Activated T-cell treated with anti-CD3 and anti-CD28 coated beads for 4 hours (primary cell): ENCODE results near the gene TBCC.
"Not testable (repeated sequence)": the region's sequence is repeated elsewhere in the genome, so short reads cannot be mapped to it uniquely, and the experiment has no call there.

ENCODE experiments used
- DNase-seq: peaks from one replicate; pipeline ENCODE4 v3.0.0-alpha.2; 2020

TBCC gene, protein sequence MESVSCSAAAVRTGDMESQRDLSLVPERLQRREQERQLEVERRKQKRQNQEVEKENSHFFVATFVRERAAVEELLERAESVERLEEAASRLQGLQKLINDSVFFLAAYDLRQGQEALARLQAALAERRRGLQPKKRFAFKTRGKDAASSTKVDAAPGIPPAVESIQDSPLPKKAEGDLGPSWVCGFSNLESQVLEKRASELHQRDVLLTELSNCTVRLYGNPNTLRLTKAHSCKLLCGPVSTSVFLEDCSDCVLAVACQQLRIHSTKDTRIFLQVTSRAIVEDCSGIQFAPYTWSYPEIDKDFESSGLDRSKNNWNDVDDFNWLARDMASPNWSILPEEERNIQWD

DNA sequence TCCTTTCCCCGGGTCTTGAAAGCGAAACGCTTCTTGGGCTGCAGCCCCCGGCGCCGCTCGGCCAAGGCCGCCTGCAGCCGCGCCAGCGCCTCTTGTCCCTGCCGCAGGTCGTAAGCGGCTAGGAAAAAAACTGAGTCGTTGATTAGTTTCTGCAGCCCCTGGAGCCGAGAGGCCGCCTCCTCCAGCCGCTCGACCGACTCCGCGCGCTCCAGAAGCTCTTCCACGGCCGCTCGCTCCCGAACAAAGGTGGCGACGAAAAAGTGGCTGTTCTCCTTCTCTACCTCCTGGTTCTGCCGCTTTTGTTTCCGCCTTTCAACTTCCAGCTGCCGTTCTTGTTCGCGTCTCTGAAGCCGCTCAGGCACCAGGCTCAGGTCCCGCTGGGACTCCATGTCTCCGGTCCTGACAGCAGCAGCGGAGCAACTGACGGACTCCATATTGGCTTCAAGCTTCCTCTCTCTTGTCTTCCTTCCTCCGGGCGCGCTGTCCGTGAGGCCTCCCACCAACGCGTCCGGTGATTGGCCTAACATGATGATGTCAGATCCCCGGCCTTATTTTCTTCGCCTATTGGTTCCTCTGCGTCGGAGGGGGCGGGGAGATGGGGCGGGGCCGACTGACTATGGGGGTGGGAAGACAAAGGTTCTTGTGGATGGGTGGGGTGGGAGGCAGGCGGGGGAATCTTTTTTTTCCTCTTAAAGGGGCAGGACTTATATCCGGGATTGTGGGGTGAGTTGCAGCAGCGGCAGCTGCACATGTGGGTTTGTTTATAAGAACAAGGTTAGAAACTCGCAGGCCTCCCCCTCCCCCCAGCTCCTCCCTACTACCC, at the start of gene TBCC:
Gene TBCC (minus strand): TSS at position 464 of the 823 bp plus-strand sequence. CDS start 30 bp downstream, at position 434.
- DNase-seq, result peak; percentile 86

DNA sequence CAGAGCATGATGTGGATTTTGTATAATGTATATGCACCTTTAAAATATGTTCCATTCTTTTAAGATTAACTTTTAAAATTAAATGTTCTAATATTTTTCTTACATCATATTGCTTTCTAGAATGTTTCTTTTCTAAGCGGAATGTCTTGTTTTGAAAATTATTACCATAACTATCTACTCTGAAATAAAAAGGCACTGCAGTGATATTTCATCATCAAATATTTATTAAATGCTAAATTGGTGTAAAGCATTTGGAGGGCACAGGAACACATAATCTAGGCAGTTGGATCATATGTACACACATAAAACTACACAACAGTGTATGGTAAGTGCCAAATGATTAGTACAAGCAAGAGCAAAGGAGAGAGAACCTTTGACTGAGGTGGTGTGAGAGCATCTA, 49.7 kb upstream of the TBCC start:
- no peak for DNase-seq

DNA sequence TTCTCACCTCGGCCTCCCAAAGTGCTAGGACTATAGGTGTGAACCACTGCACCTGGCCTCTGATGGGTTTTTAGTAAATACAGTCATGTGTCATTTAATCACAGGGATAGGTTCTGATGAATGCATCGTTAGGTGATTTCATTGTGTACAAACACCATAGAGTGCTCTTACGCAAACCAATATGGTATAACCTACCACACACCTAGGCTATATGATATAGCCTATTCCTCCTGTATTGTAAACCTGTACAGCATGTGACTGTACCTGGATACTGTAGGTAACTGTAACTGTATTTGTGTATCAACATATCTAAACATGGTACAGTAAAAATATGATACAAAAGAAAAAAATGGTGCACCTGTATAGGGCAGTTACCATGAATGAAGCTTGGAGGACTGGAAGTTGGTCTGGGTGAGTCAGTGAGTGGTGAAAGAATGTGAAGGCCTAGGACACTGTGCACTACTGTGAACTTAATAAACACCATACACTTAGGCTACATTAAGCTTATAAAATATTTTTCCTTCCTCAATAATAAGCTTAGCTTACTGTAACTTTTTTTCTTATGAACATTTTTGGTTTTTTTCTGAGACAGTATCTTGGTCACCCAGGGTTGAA, 45.9 kb upstream of the TBCC start:
- DNase-seq, result no peak

DNA sequence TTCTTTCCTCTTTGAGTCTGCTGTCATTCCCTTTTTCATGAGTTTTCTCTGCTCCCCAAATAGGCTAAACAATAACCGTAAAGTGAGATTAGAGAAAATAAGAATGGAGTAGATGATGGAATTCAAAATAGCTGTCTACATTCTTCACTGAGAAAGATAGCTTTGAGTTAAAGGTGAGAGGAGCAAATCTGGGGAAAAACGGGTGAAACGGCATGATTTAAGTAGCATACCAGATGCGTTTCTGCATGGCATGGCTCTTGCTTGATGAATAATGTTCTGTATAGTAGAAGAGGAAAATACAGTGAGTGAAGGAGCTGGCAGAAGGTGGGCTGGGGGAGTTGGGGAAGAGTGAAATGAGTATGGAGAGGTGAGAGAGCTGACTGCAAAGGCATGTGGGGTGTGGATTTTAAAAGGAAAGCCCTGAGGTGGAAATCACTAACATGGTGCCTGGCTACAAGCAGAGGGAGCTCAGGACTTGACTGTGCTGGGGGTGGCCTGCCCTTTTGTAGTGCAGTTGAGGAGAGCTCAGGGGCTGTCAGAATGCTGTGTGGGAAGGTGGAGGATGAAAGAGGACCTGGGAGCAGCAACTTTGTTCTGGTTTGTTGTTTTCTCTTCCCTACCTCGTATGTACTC, 44.8 kb upstream of the TBCC start:
- no peak for DNase-seq

DNA sequence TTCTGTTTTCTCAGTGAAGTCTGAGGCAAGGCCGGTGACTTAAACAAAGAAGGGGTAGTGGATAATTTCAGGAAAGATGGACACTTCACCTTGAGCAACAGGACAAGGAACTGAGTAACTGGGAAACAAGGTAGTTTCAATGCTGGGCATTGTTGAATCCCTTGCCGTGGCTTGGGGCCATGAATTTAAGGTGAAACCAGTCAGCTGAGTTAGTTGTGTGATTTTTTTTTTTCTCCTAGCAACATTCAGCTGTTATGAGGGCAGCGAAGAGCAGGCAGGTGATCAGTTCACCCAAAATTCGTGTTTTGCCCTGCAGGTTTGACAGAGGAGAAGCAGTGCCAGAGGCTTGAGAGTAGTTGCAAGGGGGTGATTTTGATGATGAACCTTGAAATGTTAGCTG, 42.8 kb upstream of the TBCC start:
- DNase-seq, result no peak

DNA sequence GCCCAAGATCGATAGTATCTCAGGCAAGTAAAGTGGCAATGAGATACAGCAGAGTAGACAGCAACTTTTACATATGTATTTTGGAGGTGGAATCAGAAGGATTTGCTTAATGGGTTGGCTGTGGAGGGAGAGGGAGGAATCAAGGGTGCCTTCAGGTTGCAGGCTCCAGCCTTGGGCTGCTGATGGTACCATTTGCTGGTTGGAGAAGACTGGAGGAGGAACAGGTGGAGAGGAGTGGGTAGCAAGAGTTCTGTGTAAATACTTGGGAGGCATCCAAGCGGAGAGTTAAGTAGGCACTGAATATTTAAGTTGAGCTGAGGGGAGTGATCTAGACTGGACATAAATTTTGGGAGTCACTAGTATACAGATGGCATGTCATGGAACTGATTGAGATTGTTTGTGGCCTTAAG, 41.2 kb upstream of the TBCC start:
- DNase-seq, result no peak

DNA sequence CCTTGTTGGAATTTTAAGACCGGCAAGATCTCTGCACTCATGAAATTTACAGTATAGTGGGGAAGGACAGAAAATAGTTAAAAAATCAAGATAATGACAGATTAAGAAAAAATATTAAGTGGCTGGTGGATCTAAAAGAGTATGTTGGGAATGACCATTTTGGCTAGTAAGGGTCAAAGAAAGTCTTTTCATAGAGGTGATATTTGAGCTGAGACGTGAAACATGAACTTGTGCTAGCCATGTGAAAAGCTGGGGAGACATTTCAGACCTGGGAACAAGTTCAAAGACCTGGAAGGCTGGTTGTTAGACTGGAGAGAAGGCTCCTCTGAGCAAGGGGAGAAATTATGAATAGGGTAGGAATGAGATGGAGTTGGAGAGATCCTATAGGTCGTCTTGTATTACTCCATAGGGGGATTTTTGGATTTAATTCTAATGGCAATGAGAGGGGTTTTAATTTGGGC, 40.7 kb upstream of the TBCC start:
- no peak for DNase-seq

DNA sequence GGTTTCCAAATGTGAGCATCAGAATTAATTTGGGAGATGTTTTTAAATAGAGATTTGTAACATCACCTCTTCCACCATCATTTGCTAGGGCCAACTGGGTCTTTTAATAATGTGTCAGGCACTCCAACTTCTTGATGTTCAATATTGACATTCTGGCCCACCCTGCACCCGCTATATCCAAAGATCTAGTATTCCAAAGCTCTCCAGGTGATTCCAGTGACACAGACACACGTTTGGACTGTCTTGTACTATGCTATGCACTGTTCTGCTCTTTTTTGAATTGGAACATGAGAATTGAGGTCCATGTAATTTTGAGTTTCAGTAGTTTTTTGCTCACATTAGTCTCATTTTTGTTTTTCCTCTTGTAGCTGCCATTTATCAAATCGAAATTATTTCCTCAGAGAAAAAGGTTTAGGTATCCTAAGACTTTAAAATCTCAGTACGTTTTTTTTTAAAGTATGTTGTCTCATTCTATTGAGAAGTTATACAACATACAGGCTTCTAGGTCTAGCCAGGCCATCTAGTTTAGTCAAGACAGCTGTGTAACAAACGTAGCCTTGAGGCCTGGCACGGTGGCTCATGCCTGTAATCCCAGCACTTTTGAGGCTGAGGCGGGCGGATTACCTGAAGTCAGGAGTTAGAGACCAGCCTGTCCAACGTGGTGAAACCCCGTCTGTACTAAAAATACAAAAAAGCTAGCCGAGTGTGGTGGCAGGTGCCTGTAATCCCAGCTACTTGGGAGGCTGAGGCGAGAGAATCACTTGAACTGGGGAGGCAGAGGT, 39.0 kb upstream of the TBCC start:
- no peak for DNase-seq

DNA sequence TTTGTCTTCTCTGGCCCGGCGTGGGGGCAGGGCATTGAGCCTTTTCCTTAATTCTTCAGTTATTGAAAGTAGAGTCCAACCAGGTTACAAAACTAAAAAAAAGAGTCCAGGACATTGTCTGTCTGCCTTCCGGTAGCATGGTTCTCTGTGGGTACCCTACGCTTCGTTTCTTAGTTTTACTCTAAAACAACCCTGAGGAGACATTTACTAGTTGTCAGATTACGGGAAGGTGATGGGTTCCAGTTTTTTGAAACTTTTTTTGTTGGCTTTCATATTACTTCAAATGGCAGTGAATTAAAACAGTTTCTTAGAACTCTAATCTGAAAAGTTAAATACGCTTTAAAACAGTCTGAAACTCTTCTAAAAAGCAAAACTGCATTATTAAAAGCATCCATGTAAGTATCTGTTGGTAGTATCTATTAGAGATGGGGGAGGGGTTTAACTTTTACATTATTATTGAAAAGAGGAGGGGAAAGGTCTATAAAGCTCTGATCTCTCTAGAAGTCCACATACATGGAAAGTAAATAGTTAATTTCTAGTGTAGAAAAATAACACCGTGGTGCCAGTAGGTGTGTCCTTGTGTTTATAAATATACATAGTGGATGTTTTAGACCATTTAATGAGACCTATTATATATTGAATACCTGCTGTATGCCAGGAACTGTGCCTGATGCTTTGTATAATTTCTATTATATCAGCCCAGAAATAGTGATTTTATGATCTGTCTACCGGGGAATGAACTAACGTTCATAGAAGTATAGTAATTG, 38.2 kb upstream of the TBCC start:
- no peak for DNase-seq

DNA sequence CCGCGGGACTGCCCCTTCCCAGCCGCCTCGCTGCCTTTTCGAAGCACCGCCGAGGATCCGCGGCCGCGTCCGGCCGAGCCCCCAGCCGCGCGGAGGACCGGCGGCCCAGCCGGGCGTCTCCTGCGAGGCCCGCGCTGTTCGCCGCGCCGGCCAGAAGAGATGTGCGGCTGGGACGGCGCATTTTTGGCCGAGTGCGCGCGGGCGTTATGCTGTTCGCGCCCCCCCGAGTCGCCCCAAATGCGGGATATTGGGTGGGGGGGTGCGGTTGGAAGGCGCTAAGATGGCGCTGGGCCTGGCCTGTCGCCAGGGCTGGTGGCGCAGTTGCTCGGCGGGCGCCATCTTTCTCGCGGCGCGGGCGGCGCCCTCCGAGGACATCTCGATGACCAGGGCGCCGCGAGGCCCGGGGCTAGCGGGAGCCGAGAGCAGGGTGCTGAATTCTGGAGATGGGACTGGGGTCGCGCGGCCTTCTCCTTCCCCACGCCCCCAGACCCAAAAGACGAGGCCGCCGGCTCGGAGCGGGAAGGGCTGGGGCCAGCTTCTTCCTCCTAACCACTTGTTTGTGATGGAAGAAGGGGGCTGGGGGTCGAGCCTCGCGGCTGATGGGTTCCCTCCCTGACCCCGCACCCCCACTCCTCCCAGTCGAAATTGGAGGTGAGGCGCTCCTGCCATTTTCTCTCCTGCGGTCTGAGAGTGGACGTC, 37.4 kb upstream of the TBCC start:
- DNase-seq, result peak; percentile 60

DNA sequence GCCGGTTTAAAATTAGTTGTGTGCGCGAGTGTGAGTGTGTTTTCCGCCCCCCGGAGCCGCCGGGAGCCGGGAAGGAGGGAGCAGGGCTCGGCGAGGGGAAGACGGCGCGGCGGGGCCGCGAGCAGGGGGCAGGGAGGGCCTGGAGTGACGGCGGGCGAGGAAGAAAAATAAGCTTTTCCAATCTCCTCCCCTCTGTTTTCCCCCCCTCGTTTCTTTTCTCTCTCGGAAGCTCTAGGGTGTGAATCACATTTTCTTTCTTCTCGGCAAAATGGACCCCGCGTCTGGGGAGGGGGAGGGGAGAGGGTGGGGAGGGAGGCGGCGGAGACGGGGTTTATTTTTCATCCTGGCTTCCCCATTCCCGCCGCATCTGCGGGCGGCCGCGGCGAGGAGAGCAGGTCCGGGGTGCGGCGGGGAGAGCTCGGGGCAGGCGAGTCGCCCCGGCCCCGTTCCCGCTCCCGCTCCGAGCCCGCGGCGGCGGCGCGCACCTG, 36.8 kb upstream of the TBCC start:
- peak; percentile 68 for DNase-seq

DNA sequence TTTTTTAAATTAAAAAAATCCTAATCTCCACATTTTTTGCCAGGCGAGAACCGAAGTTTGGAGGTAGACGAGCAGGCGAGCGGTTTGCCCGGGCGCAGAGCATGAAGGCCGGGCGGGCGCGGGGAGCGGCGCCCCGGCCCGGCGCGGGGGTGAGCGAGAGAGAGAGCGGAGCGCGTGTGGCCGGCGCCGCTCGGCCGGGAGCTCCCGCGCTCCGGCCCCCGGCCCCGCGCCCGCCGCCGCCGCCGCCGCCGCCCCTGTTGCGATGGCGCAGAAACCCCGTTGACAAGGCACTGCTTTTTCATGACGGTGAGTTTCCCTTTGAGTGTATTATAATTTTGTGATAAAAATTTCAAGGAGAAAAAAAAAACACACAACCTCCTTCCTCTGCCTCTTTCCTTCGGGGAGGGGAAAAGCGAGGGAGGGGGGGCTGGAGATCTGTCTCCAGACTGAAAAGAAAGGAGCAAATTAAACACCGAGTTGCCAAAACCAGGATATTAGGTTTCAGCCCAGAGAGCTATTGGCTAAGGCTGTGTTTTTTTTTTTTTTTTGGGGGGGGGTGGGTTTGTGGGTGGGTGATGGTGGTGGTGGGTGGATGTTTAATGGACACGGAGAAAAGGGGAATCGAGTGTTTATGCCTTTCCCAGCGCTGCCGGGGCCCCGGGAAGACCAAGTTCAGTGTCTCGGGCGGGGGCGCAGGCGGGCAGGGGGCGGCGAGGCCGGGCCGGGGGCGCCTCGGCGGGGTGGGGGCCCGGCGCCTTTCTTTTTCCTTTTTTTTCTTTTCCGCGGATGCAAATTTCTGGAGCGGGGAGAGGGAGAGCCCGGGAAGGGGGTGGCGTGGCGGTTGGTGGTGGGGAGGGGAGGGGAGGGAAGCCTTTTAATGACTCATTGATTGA, 36.1 kb upstream of the TBCC start, which contains the start of gene BICRAL:
Gene BICRAL (plus strand): TSS at position 257 of the 893 bp plus-strand sequence. CDS start 39,971 bp downstream, outside the sequence.
- DNase-seq, result peak; percentile 67

DNA sequence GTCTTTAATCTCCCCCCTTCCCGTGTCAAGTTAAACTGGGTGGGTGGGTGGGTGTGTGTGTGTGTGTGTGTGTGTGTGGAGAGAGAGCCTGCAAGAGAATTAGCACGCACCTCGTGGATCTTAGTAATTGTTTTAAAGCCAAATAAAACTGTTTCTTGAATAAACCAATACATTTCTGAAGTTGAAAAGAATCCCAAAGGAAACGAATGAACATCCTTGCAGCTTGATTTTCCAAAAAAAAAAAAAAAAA, 35.6 kb upstream of the TBCC start:
- no peak for DNase-seq

DNA sequence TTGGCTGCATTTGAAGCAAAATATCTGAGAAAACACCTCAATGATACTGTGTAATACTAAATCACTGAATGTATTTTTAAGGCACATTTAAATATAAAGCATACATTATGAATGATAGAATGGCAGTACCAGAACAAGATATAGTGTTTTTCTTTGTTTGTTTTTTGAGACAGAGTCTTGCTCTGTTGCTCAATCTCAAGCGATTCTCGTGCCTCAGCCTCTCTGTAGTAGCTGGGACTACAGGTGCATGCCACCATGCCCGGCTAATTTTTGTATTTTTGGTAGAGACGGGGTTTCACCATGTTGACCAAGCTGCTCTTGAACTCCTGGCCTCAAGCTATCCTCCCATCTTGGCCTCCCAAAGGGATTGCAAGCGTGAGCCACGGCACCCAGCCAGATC, 33.6 kb upstream of the TBCC start:
- DNase-seq, result no peak

DNA sequence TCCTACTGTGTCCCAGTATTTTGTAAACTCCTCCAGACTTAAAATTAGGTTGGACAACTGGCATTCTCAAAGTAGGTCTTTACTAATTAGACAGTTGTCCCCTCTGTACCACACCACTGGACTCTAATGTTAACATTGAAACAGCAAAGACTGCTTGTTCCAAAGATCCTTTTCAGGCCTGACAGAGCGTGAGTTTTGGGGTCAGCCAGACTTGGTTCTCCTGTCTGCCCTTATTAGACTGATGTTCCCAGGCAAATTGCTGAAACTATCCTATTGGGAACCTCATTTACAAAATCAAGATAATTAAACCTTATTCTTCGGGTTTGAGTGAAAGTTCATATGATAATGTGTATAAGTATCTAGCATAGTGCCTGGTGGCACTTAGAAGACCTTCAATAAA, 32.2 kb upstream of the TBCC start:
- no peak for DNase-seq

DNA sequence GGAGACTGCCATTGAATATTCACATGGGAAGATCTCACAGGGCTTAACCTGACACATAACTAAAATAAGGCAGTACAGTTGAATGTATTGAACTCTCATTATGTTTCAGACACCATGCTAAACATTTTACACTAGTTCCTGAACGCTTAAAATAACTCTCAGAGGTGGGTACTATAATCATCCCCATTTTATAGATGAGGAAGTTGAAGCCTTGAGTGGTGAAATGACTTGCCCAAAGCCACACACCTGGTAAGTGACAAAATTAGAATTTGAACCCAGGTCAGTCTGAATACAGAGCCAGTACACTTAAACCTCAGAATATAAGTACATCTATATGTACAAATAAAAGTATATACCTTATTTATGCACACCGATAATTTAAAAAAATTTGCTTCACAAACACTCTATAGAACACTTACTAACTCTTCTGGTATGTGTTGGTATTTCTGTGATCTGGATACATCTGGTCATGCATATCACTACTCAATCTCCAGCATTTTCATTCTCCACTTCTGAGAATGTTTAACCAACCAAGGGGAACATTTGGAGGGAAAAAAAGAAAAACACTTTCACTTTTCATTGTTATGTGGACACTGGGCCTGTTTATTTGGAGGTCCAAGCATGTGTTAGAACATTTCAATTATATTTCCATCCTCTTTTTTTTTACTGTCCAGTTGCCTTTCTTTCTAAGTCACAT, 31.4 kb upstream of the TBCC start:
- no peak for DNase-seq

DNA sequence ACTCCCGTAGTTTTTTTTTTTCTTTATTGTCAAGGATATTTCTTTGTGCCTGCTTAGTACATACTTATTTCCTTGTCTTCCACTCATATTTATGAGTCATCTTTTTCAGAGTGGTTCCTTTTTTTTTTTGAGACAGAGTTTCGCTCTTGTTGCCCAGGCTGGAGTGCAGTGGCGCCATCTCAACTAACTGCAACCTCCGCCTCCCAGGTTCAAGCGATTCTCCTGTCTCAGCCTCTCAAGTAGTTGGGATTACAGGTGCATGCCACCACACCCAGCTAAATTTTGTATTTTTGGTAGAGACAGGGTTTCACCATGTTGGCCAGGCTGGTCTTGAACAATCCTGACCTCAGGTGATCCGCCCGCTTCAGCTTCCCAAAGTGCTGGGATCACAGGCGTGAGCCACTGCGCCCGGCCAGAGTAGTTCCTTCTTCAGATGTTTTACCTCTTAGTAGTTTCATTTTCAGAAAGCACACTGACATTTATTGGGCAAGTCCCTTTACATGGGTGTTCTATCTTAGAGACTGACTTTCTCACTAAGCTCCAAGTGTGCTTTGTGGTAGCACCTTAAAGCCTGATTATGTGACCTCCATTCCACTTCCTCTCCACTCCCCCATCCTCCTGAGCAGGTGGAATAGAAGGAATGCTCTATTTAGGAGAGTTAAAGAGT, 29.1 kb upstream of the TBCC start:
- DNase-seq, result not testable (repeated sequence)

DNA sequence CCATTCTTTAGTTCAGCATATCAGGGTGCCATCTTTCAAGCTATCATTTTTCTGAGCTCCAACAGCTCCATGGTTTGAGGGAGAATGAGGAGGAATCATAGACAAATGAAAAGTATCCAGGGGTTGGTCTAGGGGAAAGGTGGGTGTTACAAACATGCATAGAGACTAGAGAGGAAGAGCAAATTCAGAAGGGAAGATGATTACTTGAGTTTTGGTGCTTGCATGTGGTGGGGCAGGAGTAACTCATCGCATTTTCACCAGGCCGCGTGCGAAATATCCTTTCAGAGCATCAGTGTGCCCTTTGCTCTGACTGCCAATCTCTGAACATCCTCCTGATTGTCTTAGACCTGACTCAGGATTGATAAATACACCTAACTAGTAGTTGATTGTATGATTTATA, 28.3 kb upstream of the TBCC start:
- no peak for DNase-seq

DNA sequence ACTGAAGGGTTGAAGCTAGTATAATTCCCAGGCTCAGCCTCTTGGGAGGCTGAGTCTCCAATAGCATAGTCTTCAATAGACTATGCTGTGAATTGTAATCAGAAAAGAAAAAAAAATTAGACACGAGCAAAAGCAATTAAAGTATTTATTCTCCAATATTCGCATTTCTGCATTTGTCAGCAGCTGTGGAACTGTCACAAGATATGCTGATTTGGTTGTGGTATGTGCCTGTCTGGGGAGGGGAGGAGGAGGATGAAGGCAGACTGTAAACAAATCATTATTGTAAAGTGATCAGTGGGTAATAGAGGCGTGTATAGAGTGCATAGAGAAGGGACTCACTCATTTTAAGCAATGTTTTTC, 25.8 kb upstream of the TBCC start:
- DNase-seq, result no peak
